Embryonic facial prominence (tissue), 1 donor: Measurements from ENCODE around the gene GSTM2.

ENCODE experiments used
- DNase-seq: peaks from one replicate; pipeline ENCODE4 v3.0.0-alpha.2; 2016; ENCODE audit errors: extremely low spot score

The GSTM2 gene

DNA sequence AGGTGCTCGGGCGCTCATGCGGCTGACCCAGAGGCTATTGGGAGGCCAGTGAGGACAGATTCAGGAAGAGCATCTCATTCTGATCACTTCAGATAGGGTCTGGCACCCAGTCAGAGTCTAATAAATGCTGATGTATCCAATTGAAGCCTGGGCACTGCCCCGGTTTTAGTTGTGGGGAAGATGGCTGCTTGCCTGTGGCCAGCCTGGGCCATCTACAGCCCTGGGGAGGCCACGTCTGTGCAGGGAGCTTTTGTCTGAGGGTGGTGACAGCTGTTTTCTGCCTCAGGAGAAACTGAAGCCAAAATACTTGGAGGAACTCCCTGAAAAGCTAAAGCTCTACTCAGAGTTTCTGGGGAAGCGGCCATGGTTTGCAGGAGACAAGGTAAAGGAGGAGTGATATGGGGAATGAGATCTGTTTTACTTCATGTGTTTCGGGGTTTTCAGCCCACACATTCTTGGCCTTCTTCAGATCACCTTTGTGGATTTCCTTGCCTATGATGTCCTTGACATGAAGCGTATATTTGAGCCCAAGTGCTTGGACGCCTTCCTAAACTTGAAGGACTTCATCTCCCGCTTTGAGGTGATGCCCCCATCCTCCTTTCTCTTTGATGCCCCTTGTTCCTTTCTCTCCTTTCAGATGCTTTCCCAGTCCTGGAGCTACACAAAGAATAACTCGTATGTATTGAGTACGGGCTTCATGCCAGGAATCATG is 47.0 kb downstream of the GSTM2 start:
- DNase-seq, result no peak

DNA sequence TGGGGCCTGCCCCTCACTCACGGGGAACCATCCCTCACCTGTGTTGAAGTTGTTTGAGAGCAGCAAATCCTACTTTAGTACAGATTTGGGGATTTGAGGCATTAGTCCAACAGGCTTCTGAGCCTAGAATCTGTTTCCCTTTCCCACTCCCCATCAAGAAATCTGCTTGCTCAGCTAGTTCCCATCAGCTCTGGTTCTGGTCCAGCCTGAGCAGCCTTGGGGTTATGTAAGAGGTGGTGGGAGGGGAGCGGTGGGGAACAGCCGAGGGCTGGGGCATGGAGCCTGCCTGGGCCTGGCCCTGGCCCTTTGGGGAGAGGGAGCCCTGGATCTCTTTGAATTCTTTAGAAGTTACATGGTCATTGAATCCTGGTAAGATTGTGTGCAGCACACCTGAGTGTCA is 48.3 kb downstream of the GSTM2 start:
- no peak for DNase-seq

DNA sequence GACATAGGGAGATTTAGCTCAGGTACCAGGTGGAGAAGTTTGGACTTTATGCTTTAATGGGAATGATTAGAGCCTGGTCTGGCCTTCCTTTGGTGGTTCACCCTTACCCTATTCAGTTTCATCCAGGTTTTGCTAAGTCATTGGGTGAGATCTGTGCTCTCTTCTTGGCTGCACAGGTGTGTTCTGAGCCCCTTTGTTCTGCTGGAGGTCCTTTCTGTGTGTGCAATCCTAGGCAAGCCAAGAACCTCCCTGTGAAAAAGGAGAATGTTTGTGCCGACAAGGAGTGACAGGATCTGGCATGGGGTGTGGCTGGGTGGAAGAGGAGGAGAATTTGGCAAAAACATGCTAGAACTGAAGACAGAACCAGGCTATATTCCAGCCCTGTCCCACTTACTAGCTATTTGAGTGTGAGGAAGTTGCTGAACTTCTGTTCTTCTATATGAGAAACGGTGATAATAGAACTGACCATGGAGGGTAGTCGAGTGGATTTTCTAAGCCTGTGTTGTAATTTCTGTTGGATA is 48.8 kb downstream of the GSTM2 start:
- no peak for DNase-seq

DNA sequence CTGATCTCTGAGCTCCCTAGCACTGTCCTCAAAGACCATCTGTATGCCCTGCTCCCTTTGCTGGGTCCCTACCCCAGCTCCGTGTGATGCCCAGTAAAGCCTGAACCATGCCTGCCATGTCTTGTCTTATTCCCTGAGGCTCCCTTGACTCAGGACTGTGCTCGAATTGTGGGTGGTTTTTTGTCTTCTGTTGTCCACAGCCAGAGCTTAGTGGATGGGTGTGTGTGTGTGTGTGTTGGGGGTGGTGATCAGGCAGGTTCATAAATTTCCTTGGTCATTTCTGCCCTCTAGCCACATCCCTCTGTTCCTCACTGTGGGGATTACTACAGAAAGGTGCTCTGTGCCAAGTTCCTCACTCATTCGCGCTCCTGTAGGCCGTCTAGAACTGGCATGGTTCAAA is 49.9 kb downstream of the GSTM2 start:
- DNase-seq, result no peak

DNA sequence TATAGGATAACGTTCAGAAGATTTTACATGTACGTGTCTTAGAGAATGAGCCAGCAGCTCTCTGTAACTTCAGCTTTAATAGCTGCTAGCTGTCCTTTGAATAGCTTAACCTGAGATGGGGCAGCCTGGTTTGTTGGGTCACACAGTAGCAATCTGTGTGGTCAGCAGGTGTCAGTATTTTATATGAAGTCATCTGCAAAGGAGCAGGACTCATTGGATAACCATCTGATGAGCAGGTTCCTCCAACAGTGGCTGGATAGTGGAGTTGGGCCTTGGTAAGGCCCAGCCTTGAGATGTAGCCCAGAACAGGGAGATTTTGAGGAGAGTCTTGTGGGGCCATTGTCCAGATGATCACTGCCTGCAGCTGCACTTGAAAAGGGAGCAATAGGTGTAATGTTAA is 50.6 kb downstream of the GSTM2 start:
- DNase-seq, result no peak

DNA sequence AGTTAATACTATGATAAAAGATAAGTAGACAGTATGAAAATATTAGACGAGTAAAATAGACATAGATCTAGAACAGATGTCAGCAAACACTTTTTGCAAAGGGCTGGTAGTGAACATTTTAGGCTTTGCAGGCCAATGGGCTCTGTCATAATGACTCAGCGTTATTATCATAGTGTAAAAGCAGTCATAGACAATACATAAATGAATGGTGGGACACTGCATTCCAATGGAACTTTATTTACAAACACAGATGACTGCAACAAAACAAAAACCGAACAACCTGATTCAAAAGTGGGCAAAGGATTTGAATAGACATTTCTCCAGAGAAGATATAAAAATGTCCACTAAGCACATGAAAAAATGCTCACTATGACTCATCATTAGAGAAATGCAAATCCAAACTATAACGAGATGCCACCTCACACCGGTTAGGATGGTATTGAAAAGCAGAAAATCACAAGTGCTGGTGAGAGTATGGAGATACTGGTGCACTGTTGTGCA is 51.5 kb downstream of the GSTM2 start:
- DNase-seq, result no peak

DNA sequence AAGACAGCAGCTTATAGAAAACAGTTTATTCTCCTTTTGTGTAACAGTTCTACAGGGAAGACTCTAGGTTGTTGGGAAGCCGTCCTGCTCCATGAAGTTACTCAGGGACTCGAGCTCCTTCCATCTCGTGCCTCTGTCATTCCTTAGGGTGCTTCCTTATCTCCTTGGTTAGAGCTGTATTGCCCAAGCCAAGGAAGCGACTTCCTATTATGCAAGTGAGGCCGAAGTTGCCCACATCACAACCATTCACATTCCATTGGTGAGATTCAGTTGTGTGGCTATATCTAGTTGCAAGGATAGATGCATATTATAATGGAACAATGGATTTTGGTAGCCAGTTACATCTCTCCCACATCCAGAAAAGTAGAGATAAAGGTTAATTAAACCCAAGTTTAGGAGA is 53.2 kb downstream of the GSTM2 start:
- DNase-seq, result no peak

DNA sequence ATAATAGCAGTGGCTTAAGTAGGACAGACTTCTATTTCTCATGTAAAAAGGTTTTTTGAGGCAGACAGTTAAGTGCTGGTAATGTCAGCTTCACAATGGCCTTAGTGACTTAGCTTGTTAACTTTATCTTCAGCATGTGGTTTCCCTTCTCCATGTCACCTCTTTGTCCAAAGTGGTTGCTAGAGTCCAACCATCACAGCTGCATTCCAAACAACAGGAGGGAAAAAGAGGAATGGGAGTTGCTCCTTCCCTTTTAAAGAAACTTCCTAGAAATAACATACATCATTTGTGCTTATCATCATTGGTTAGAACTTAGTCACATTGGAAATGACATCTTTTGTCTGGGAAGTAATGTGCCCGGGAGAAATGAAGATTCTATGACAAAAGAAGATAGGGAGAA is 54.1 kb downstream of the GSTM2 start:
- DNase-seq, result no peak

DNA sequence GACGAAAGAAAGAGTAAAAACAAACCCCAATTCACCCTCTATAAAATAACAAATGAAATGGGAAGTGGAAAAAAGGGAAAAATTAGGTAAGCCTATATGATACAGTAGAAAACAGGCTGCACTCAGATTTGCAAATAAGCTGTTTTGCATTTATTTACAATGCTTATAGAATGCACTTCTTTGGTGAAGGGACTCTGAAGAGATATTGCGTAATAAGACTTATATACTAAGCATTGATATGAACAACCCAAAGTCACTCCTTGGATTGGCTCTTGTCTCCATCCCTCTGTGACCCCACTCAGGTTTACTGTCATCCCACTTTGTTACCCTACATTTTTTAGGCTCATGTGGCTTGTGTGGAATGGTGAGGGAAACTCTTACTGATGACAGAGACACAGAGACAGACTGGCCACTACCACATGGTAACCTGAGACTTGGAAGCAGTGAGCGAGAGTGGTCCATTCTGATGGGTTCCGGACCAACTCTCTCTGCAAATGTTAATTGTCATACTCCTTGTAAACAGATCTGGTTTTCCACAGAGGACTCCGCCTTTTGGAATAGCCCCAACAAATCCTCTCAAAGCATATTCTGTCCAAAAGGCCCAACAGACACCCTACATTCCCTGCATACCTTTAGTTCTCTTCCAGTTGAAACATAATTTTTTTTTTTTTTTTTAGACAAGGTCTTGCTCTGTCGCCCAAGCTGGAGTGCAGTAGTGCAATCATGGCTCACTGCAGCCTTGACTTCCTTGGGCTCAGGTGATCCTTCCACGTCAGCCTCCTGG is 55.2 kb downstream of the GSTM2 start:
- DNase-seq, result no peak
